Stimulated activated CD8-positive, alpha-beta memory T cell treated with anti-CD3 and anti-CD28 coated beads, Interleukin-7, amount 100 ng/mL, for 4 hours (primary cell): ENCODE measurements around the gene EBNA1BP2.
"Not testable (repeated sequence)": the region's sequence is repeated elsewhere in the genome, so short reads cannot be mapped to it uniquely, and the experiment has no call there.

Experiments
- DNase-seq, 2 donors: peaks; one replicate each; pipeline ENCODE4 v3.0.0-alpha.2; 2020; ENCODE audit warnings: low read depth in 2 of 2

Gene EBNA1BP2

DNA sequence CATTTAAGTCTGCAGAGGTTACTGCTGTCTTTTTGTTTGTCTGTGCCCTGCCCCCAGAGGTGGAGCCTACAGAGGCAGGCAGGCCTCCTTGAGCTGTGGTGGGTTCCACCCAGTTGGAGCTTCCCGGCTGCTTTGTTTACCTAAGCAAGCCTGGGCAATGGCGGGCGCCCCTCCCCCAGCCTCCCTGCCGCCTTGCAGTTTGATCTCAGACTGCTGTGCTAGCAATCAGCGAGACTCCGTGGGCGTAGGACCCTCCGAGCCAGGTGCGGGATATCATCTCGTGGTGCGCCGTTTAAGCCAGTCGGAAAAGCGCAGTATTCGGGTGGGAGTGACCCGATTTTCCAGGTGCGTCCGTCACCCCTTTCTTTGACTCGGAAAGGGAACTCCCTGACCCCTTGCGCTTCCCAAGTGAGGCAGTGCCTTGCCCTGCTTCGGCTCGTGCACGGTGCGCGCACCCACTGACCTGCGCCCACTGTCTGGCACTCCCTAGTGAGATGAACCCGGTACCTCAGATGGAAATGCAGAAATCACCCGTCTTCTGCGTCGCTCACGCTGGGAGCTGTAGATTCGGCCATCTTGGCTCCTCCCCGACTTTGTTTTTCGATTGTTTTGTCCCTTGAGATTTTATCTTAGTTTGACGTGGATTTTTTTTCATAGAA lies 52.0 kb downstream of the EBNA1BP2 start:
- not testable (repeated sequence) for DNase-seq
